NCI-H524 treated with DMSO at 0.1 percent for 48 hours (cell line): ENCODE data around the gene TMEM143.
"Not testable (repeated sequence)": the region's sequence is repeated elsewhere in the genome, so short reads cannot be mapped to it uniquely, and the experiment has no call there.

ENCODE experiments used
- DNase-seq: peaks from one replicate; lab custom pipeline; 2025; lab: John Stamatoyannopoulos, UW

TMEM143 gene

GRCh38 chr19:48296963-48297734 lies 66.6 kb downstream of the TMEM143 start:
- DNase-seq: no peak

- no peak for DNase-seq
These were observed 68.3 kb downstream of the TMEM143 start for GRCh38 chr19:48295458-48295857.

GRCh38 chr19:48292798-48293197 lies 70.9 kb downstream of the TMEM143 start:
- DNase-seq: no peak

- DNase-seq: not testable (repeated sequence)
These were observed 72.3 kb downstream of the TMEM143 start for GRCh38 chr19:48291489-48291815.

GRCh38 chr19:48290771-48291488 lies 72.8 kb downstream of the TMEM143 start:
- DNase-seq: peak; percentile 40

GRCh38 chr19:48290401-48290770 lies 73.4 kb downstream of the TMEM143 start:
- DNase-seq: no peak

GRCh38 chr19:48287748-48288147 lies 76.0 kb downstream of the TMEM143 start:
- no peak for DNase-seq

- DNase-seq: no peak
These were observed 78.8 kb downstream of the TMEM143 start for GRCh38 chr19:48284896-48285295.

- DNase-seq: no peak
These were observed 79.8 kb downstream of the TMEM143 start for GRCh38 chr19:48283908-48284307.
